ENCODE measurements around the gene ADAMTS7. TPM values are rescaled to one million over a fixed set of nuclear protein-coding genes. Genes with fewer than 3 reads are reported as not detected.
"Not testable (repeated sequence)": the region's sequence is repeated elsewhere in the genome, so short reads cannot be mapped to it uniquely, and the experiment has no call there.

Gene ADAMTS7
- total and polyA plus RNA-seq, 4 donors = 4.9 to 20.4 (median 10.6) TPM

DNA sequence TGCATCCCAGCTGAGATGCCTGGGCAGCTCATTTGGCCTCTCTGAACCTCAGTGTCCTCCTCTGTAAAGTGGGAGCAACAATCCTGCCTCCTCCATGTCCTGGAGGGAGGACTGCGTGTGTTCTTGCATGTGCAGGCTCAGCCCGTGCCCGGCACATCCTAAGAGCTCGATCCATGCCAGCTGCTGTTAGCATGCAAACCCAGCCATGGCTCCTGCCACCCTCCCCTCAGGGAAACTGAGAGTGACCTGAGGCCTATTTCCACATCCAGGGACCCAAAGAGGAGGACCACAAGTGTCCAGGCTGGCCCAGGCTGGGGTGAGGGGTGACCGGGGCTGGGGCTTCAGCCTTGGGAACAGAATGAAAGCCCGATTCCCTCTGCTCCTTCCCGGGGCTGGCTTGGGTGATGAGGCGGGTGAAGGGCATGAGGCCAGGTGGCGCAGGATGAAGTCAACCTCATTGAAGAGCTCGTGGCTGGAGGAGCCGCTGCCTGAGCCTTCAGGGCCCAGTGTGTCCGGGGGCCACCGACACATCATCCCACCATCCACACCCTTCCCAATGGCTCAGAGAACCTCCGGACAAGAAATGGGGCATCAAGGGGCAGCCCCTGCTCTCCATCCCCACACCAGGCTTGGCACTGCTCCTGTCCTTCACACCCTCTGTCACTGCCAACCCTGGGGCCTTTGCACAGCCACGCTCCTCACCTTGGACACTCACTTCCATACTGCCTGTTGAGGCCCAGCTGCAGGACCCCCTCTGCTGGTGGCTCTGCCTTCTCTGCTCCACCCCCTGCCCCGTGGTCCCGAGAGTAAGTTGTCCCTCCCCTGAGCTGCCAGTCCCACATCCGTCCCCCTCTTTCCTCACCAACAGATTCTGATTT is 42.5 kb downstream of the ADAMTS7 start:
- Histone ChIP-seq H3K4me3 (ENCODE audit: low read depth, low read length) (no peak overlapping the region), H3K27me3 (ENCODE audit: control insufficient read depth, insufficient read depth, low read length) (no peaks in the 10 kb centered on the region), H3K27ac (ENCODE audit: low read depth, low read length) (no peak overlapping the region), H3K9me3 (ENCODE audit: control insufficient read depth, insufficient read depth, low read length) (no peaks in the 10 kb centered on the region), H3K4me1 (ENCODE audit: control insufficient read depth, insufficient read depth, low read length) (peaks cover 20% of the 10 kb centered on the region), H3K36me3 (ENCODE audit: control insufficient read depth, insufficient read depth, low read length) (peaks cover 41% of the 10 kb centered on the region)
- DNase-seq (ENCODE audit: low read depth in 4 of 6, low spot score in 6 of 6) = no peak
- WGBS (ENCODE audit: insufficient coverage) = 92% methylated on average over 11 of the region's 18 CpGs

DNA sequence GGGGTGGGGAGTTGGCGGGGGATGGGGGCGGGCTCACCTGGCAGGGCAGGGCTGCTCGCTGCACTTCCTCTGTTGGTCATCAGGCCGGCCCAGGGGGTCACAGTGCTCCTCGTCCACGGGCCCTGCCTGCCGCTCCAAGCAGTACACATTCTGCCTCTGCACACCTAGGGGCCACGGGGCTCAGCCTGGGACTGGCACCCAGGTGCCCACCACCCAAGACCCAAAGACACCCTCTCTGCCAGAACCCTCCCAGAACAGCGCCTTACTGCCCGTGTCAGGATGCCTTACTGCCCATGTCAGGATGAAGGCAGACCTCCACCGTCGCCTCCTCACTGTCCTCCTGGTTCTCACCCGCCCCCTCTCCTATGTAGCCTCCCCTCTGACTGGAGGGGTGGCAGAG is 43.2 kb downstream of the ADAMTS7 start:
- Histone ChIP-seq H3K36me3 (ENCODE audit: control insufficient read depth, insufficient read depth, low read length) (peaks cover 46% of the 10 kb centered on the region), H3K27ac (ENCODE audit: low read depth, low read length) (no peak overlapping the region), H3K4me3 (ENCODE audit: low read depth, low read length) (no peak overlapping the region), H3K4me1 (ENCODE audit: control insufficient read depth, insufficient read depth, low read length) (peaks cover 20% of the 10 kb centered on the region), H3K9me3 (ENCODE audit: control insufficient read depth, insufficient read depth, low read length) (no peaks in the 10 kb centered on the region), H3K27me3 (ENCODE audit: control insufficient read depth, insufficient read depth, low read length) (no peaks in the 10 kb centered on the region)
- DNase-seq (ENCODE audit: low read depth in 4 of 6, low spot score in 6 of 6) = no peak
- 72% methylated on average over 6 of the region's 13 CpGs for WGBS (ENCODE audit: insufficient coverage)

DNA sequence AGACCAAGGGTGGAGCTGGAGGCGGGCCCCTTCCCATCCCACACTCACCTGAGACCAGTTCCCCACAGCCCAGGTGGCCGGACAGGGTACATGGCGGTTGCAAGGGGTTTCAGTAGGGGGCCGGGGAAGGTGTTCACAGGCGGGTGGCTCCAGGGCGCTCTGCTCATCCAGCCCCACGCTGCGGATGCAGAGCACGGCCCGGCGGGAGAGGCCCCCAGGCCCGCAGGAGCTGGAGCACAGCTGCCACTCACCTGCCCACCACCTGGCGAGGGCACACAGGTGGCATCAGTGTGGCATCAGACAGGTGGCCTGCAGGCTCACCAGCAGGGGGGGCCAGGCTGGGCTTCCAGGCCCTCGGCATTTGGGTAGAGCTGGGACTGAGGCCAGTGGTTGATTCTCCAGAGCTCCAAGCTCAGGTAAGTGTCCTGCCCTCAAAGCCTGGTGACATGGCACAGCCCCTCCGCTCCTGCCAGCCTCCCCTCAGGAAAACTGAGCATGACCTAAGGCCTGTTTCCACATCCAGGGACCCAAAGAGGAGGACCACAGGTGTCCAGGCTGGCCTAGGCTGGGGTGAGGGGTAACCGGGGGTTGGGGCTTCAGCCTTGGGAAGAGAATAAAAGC is 43.8 kb downstream of the ADAMTS7 start:
- DNase-seq (ENCODE audit: low read depth in 4 of 6, low spot score in 6 of 6) = no peak
- WGBS (ENCODE audit: insufficient coverage) = 97% methylated on average over 9 of the region's 16 CpGs

DNA sequence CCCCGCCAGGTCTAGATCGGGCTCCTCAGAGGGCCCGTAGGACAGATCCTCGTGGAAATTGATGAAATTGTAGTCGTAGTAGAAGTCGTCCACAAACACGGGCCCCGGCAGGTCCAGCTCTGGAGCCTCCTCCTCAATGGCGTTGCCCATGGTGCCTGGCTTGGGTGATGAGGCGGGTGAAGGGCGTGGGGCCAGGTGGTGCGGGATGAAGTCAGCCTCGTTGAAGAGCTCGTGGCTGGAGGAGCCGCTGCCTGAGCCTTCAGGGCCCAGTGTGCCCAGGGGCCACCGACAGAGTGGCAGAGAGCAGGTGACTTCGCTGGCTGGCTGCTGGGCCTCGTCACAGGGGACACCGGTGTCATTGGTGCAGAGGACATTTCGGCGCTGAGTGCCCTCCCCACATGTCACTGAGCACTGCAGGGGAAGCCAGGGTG is 44.6 kb downstream of the ADAMTS7 start:
- not testable (repeated sequence) for H3K9me3 ChIP-seq (ENCODE audit: control insufficient read depth, insufficient read depth, low read length); DNase-seq (ENCODE audit: low read depth in 4 of 6, low spot score in 6 of 6); H3K4me3 ChIP-seq (ENCODE audit: low read depth, low read length); H3K27ac ChIP-seq (ENCODE audit: low read depth, low read length); H3K27me3 ChIP-seq (ENCODE audit: control insufficient read depth, insufficient read depth, low read length)
- peaks cover 46% of the 10 kb centered on the region for H3K36me3 ChIP-seq (ENCODE audit: control insufficient read depth, insufficient read depth, low read length)
- H3K4me1 ChIP-seq (ENCODE audit: control insufficient read depth, insufficient read depth, low read length) = peaks cover 24% of the 10 kb centered on the region
- WGBS (ENCODE audit: insufficient coverage) = 93% methylated on average over 16 of the region's 21 CpGs

More for the DNA sequence above, 43.8 kb downstream of the ADAMTS7 start:
- H3K27me3 ChIP-seq (ENCODE audit: control insufficient read depth, insufficient read depth, low read length) = no peaks in the 10 kb centered on the region
- H3K4me1 ChIP-seq (ENCODE audit: control insufficient read depth, insufficient read depth, low read length) = peaks cover 20% of the 10 kb centered on the region
- peaks cover 43% of the 10 kb centered on the region for H3K36me3 ChIP-seq (ENCODE audit: control insufficient read depth, insufficient read depth, low read length)
- H3K9me3 ChIP-seq (ENCODE audit: control insufficient read depth, insufficient read depth, low read length) = no peaks in the 10 kb centered on the region
- H3K4me3 ChIP-seq (ENCODE audit: low read depth, low read length) = no peak overlapping the region
- no peak overlapping the region for H3K27ac ChIP-seq (ENCODE audit: low read depth, low read length)

DNA sequence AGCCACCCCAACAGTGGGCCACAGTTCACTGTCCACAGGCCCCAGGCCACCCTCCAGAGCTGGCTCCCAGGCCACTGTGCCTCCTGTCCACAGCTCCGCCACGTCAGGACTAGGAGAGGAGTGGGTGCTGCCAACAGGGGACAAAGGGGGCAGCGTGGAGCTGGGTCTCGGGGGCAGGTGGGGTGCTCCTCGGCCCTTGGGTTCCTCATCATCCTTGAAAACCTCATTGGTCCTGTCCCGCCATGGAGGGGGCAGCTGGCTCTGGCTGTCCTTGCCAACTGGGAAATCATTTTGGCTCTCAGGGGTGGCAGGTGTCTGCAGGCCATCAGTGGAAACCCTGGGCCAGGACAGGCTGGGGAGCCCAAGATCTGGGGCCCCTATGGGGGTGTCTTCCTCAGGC is 45.2 kb downstream of the ADAMTS7 start:
- H3K9me3 ChIP-seq (ENCODE audit: control insufficient read depth, insufficient read depth, low read length) = no peaks in the 10 kb centered on the region
- no peaks in the 10 kb centered on the region for H3K27me3 ChIP-seq (ENCODE audit: control insufficient read depth, insufficient read depth, low read length)
- DNase-seq (ENCODE audit: low read depth in 4 of 6, low spot score in 6 of 6) = no peak
- no peak overlapping the region for H3K27ac ChIP-seq (ENCODE audit: low read depth, low read length)
- peaks cover 41% of the 10 kb centered on the region for H3K36me3 ChIP-seq (ENCODE audit: control insufficient read depth, insufficient read depth, low read length)
- 98% methylated on average over 4 of the region's 6 CpGs for WGBS (ENCODE audit: insufficient coverage)
- no peak overlapping the region for H3K4me3 ChIP-seq (ENCODE audit: low read depth, low read length)
- peaks cover 26% of the 10 kb centered on the region for H3K4me1 ChIP-seq (ENCODE audit: control insufficient read depth, insufficient read depth, low read length)

DNA sequence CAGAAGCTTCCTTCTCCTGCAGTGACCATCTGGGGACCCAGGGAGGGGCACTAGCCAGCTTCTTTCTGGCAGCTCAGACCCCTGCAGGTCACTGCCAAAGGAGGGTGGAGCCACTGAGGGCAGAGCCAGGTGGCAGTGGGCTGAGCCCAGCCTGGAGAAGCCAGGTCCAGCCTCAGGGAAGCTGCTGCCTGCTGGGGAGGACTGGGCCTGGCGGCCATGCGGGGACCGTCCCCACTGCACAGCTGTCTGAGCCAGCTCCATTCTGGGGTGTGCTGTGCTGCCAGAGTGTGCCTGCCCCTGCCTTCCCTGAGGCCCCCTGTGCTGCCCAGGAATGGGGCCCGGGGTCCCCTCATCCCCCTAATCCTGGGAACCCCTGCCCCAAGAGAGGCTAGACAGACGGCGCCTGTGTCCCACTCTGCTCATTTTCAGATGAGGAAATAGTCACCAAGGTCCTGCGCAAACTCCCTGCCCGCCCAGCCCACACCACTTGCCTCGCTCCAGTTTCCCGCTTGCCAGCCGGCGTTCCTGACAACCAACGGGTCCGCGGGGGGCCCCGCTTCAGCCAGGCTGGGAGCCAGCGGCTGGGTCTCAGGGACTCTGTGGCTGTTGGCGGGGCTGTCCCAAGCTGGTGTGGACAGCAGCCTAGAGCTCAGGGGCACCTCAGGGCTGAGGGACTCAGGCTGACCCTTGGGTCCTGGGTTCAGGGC is 46.0 kb downstream of the ADAMTS7 start:
- Histone ChIP-seq H3K4me1 (ENCODE audit: control insufficient read depth, insufficient read depth, low read length) (peaks cover 26% of the 10 kb centered on the region), H3K36me3 (ENCODE audit: control insufficient read depth, insufficient read depth, low read length) (peaks cover 36% of the 10 kb centered on the region)
- WGBS (ENCODE audit: insufficient coverage) = 67% methylated on average over 9 of the region's 18 CpGs
- H3K27ac ChIP-seq (ENCODE audit: low read depth, low read length); H3K4me3 ChIP-seq (ENCODE audit: low read depth, low read length); DNase-seq (ENCODE audit: low read depth in 4 of 6, low spot score in 6 of 6); H3K27me3 ChIP-seq (ENCODE audit: control insufficient read depth, insufficient read depth, low read length); H3K9me3 ChIP-seq (ENCODE audit: control insufficient read depth, insufficient read depth, low read length): not testable (repeated sequence)

DNA sequence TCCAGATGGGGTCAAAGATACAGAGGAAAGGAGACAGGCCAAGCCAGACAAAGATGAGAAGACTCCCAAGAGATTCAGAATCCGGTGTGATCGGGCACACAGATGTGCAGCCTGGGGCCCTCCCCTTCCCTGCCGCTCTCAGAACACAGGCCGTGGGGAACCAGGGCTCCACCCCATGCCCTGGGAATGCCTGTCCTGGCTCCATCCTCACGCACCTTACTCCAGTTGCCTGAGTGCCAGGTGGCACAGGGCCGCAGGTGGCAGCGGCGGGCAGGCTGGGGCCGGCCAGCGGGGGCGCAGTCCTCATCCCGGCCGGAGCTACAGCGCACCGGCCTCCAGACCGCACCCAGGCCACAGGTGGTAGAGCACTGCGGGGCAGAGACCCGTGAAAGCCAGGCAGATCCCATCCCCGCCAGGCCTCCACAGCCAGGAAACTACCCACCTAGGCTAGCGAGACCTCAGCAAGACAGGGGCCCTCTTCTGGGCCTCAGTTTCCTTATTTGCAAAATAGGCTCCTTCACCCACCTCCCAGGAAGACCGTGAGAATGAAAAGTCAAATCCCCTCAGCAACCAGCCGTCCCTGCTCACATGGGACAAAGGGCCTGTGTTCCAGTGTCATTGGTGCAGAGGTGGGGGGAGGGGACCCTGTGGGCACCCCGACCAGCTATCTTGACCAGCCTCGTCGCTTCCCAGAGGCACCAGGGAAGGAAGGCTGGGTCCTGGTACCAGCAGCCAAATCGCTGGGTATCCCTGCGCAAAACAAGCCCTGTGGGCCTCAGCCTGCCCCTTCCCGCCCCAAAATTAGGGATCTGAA is 46.7 kb downstream of the ADAMTS7 start:
- not testable (repeated sequence) for H3K27ac ChIP-seq (ENCODE audit: low read depth, low read length); H3K4me3 ChIP-seq (ENCODE audit: low read depth, low read length); H3K27me3 ChIP-seq (ENCODE audit: control insufficient read depth, insufficient read depth, low read length); H3K9me3 ChIP-seq (ENCODE audit: control insufficient read depth, insufficient read depth, low read length); DNase-seq (ENCODE audit: low read depth in 4 of 6, low spot score in 6 of 6)
- peaks cover 39% of the 10 kb centered on the region for H3K36me3 ChIP-seq (ENCODE audit: control insufficient read depth, insufficient read depth, low read length)
- H3K4me1 ChIP-seq (ENCODE audit: control insufficient read depth, insufficient read depth, low read length) = peaks cover 26% of the 10 kb centered on the region
- WGBS (ENCODE audit: insufficient coverage) = 84% methylated on average over 20 of the region's 28 CpGs

DNA sequence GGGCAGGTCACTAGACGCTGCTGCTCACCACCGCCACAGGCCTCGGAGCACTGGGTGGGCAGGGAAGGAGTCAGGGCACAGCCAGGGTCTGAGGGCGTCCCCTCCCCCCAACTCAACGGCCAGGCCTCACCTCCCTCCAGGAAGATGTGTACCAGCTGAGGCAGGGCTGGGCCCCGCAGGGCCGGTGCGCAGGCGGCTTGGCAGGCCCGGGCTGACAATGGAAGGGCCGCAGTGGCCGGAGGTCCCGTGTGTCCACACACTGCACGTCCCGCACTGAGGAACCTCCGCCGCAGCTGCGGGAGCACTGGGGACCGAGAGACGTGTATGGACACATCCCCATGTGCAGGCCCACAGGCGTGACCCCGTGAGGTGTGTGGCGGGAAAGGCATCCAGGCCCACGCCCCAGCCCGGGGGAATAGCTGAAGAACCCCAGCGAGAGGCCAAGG is 47.4 kb downstream of the ADAMTS7 start:
- no peaks in the 10 kb centered on the region for H3K9me3 ChIP-seq (ENCODE audit: control insufficient read depth, insufficient read depth, low read length)

More for the DNA sequence above, 47.4 kb downstream of the ADAMTS7 start:
- Histone ChIP-seq H3K4me1 (ENCODE audit: control insufficient read depth, insufficient read depth, low read length) (peaks cover 26% of the 10 kb centered on the region), H3K4me3 (ENCODE audit: low read depth, low read length) (no peak overlapping the region), H3K27ac (ENCODE audit: low read depth, low read length) (no peak overlapping the region), H3K27me3 (ENCODE audit: control insufficient read depth, insufficient read depth, low read length) (no peaks in the 10 kb centered on the region), H3K36me3 (ENCODE audit: control insufficient read depth, insufficient read depth, low read length) (peaks cover 43% of the 10 kb centered on the region)
- no peak for DNase-seq (ENCODE audit: low read depth in 4 of 6, low spot score in 6 of 6)
- WGBS (ENCODE audit: insufficient coverage) = 88% methylated on average over 25 of the region's 26 CpGs

All from spinal cord (tissue), 10 donors.